Activated CD8-positive, alpha-beta T cell treated with anti-CD3 and anti-CD28 coated beads, Interleukin-2, amount 10 ng/mL, durations not matched to agents 7 days and 5 days (primary cell): ENCODE data around the gene FSTL4. TPM values are rescaled to one million over a fixed set of nuclear protein-coding genes. Genes with fewer than 3 reads are reported as not detected.

Experiments
- ATAC-seq: fragments of 150-1000 bp; cut with Tn5 transposase; one replicate; pipeline ENCODE4 v1.10.0; 2021; ENCODE audit warnings: moderate library complexity
- CTCF ChIA-PET: fragments of 350-600 bp; sonication (Branson Sonifier 250); formaldehyde crosslinking; loops from one replicate; lab custom pipeline; 2021; ENCODE audit warnings: antibody characterized with exemption; lab: Charles Lee
- POLR2A ChIA-PET: fragments of 350-600 bp; sonication (Branson Sonifier 250); formaldehyde crosslinking; loops from one replicate; lab custom pipeline; 2021; ENCODE audit warnings: antibody characterized with exemption; lab: Charles Lee
- DNase-seq: peaks from one replicate; pipeline ENCODE4 v3.0.0-alpha.2; 2020
- H3K27ac Mint-ChIP-seq: one replicate; pipeline ENCODE4 v1.8.0; 2021; ENCODE audit warnings: mild to moderate bottlenecking, mixed read lengths
- H3K27me3 Mint-ChIP-seq: one replicate; pipeline ENCODE4 v1.8.0; 2021; ENCODE audit warnings: low read depth, mixed read lengths
- H3K36me3 Mint-ChIP-seq: one replicate; pipeline ENCODE4 v1.8.0; 2021; ENCODE audit warnings: low read depth, mixed read lengths
- H3K4me1 Mint-ChIP-seq: one replicate; pipeline ENCODE4 v1.8.0; 2021; ENCODE audit warnings: low read depth, mixed read lengths
- H3K4me3 Mint-ChIP-seq: one replicate; pipeline ENCODE4 v1.8.0; 2021; ENCODE audit warnings: mild to moderate bottlenecking, mixed read lengths
- H3K9me3 Mint-ChIP-seq: one replicate; pipeline ENCODE4 v1.8.0; 2022; ENCODE audit warnings: mixed read lengths; ENCODE audit not compliant: insufficient read depth
- total RNA-seq, 2 experiments: library from RNA; stranded (reverse); gene quantifications; one replicate each; pipeline ENCODE4 v1.2.3, GENCODE V29; 2021

FSTL4 gene
- total RNA-seq, 2 experiments from 2014 or later, result not detected

- ChIA-PET POLR2A (no interaction called here), CTCF (no interaction called here)
- H3K4me1 Mint-ChIP-seq, result no peaks in the 10 kb centered on the region
- ATAC-seq (no peak), DNase-seq (peak; percentile 4)
- H3K9me3 Mint-ChIP-seq, result no peaks in the 10 kb centered on the region
- no peak overlapping the region for H3K27ac Mint-ChIP-seq
- no peak overlapping the region for H3K4me3 Mint-ChIP-seq
- peaks cover 38% of the 10 kb centered on the region for H3K27me3 Mint-ChIP-seq
- H3K36me3 Mint-ChIP-seq, result no peaks in the 10 kb centered on the region
Measured at GRCh38 chr5:133607451-133607850, 4.9 kb downstream of the FSTL4 start.

DNA sequence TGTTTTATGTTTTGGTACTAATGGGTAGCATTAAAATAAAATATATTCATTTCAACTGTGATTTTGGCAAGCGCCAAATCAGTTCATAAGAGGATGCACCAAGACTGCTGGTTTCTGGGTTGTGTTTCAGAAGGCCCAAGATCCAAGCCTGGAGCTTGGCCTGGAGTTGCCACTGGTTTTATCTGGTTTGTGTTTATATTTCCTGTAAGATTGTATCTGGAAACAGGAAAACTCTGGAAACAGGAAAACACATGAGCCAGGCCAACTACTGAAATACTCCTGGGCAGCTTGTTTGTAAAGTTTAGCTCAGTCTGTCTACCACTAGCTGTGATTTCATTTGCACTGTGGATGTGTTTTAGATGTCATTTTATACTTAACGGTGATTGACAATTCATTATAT lies 5.5 kb downstream of the FSTL4 start:
- DNase-seq (peak; percentile 4), ATAC-seq (no peak)
- ChIA-PET CTCF (no interaction called here), POLR2A (no interaction called here)
- no peak overlapping the region for H3K4me3 Mint-ChIP-seq
- H3K9me3 Mint-ChIP-seq, result no peaks in the 10 kb centered on the region
- H3K27ac Mint-ChIP-seq, result no peak overlapping the region
- peaks cover 39% of the 10 kb centered on the region for H3K27me3 Mint-ChIP-seq
- no peaks in the 10 kb centered on the region for H3K36me3 Mint-ChIP-seq
- no peaks in the 10 kb centered on the region for H3K4me1 Mint-ChIP-seq

DNA sequence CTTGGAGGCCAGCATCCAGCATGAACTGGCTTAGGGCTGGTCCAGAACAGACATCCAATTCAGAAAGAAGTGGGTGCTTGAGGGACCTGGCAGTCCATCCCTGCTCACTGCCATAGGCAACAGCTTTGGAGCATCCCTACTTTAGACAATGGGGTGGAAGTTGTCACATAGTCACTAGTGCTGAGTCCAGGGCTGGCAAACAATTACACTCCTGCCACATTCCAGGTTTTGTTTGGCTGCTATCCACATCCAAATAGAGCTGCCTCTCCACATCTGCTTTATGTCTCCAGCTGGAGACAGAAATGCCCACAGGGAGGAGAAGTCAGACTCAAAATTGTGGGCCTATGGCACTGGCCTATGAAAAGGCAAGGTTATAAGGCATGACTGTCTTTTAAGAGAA lies 7.0 kb downstream of the FSTL4 start:
- peaks cover 28% of the 10 kb centered on the region for H3K27me3 Mint-ChIP-seq
- CTCF ChIA-PET, result no interaction called here

DNA sequence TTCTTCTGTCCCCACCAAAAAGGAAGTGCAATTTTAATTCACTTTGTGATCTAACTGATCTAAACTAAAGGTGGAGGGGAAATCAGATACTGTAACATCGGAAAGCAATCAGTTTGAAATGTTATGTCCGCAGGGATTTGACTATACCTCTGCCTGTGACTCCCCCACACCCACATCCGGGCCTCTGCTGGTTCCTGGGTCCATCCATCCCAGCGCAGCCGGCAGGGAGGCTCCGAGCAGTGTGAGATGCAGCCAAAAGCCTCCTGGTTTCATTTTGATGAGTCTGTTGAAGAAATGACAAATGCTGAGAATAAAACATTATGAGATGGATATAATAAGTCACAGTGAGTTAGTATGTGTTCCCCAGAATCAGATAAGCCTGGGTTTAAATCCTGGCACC lies 8.6 kb downstream of the FSTL4 start:
- CTCF ChIA-PET, result no interaction called here
- Mint-ChIP-seq H3K9me3 (no peaks in the 10 kb centered on the region), H3K4me1 (no peaks in the 10 kb centered on the region), H3K4me3 (no peak overlapping the region), H3K27ac (no peak overlapping the region), H3K36me3 (no peaks in the 10 kb centered on the region), H3K27me3 (peaks cover 14% of the 10 kb centered on the region)
- POLR2A ChIA-PET, result no interaction called here
- DNase-seq, result no peak
- no peak for ATAC-seq

More for the DNA sequence above, 7.0 kb downstream of the FSTL4 start:
- peak; percentile 9 for DNase-seq
- ATAC-seq, result no peak
- no peak overlapping the region for H3K4me3 Mint-ChIP-seq
- POLR2A ChIA-PET, result no interaction called here
- no peak overlapping the region for H3K27ac Mint-ChIP-seq
- H3K4me1 Mint-ChIP-seq, result no peaks in the 10 kb centered on the region
- no peaks in the 10 kb centered on the region for H3K36me3 Mint-ChIP-seq
- H3K9me3 Mint-ChIP-seq, result no peaks in the 10 kb centered on the region

GRCh38 chr5:133602835-133603380 lies 9.4 kb downstream of the FSTL4 start:
- H3K27me3 Mint-ChIP-seq, result peaks cover 11% of the 10 kb centered on the region
- no peaks in the 10 kb centered on the region for H3K9me3 Mint-ChIP-seq
- ChIA-PET POLR2A (no interaction called here), CTCF (no interaction called here)
- ATAC-seq (no peak), DNase-seq (no peak)
- no peaks in the 10 kb centered on the region for H3K36me3 Mint-ChIP-seq
- H3K27ac Mint-ChIP-seq, result no peak overlapping the region
- H3K4me1 Mint-ChIP-seq, result no peaks in the 10 kb centered on the region
- no peak overlapping the region for H3K4me3 Mint-ChIP-seq

DNA sequence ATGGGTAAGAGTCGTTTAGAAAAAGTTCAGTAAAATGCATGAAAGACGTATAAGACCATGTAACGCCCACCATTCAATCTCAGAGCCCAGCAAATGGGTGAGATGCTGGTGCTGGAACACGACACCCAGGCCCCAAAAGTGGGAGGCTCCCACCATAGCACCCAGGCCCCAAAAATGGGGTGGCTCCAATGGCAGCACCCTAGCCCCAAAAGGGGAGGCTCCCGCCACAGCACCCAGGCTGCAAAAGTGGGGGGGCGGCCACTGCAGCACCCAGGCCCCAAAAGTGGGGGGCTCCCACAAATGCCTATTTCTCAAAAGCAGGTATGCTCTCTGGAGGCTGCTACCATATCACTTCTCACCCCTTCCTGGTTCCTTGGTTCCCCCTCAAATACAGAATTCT lies 12.7 kb downstream of the FSTL4 start:
- no peaks in the 10 kb centered on the region for H3K9me3 Mint-ChIP-seq
- POLR2A ChIA-PET, result no interaction called here
- no peak for DNase-seq

DNA sequence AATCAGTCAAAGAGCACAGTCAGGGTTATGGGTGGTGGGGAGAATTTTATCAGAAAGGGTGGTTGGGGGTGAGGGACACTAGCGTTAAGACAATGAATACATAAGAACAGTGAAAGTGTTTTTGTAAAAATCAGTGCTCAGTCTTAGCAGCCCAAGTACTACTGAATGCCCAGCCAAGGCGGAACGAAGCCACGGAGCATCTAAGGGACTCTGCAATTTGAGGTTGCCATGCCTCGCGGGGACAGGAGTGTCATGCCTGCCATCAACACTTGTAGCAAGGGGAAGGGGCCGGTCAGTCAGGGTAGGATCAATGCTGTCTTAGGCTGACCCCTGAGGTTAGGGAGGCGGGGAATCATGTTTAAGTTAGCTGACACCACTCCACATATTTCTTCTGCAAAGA lies 13.3 kb downstream of the FSTL4 start:
- H3K4me1 Mint-ChIP-seq, result no peaks in the 10 kb centered on the region
- CTCF ChIA-PET, result no interaction called here
- POLR2A ChIA-PET, result no interaction called here
- DNase-seq (no peak), ATAC-seq (no peak)
- no peak overlapping the region for H3K4me3 Mint-ChIP-seq
- H3K27ac Mint-ChIP-seq, result no peak overlapping the region
- peaks cover 8% of the 10 kb centered on the region for H3K27me3 Mint-ChIP-seq
- H3K36me3 Mint-ChIP-seq, result no peaks in the 10 kb centered on the region
- no peaks in the 10 kb centered on the region for H3K9me3 Mint-ChIP-seq

More for the DNA sequence above, 12.7 kb downstream of the FSTL4 start:
- no peaks in the 10 kb centered on the region for H3K36me3 Mint-ChIP-seq
- H3K4me1 Mint-ChIP-seq, result no peaks in the 10 kb centered on the region
- no peak overlapping the region for H3K4me3 Mint-ChIP-seq
- no peak for ATAC-seq
- no peak overlapping the region for H3K27ac Mint-ChIP-seq
- H3K27me3 Mint-ChIP-seq, result peaks cover 8% of the 10 kb centered on the region
- CTCF ChIA-PET, result no interaction called here

- no peak for DNase-seq
- ChIA-PET CTCF (no interaction called here), POLR2A (no interaction called here)
- Mint-ChIP-seq H3K27ac (no peak overlapping the region), H3K27me3 (peaks cover 5% of the 10 kb centered on the region), H3K4me1 (no peaks in the 10 kb centered on the region), H3K9me3 (no peaks in the 10 kb centered on the region), H3K36me3 (no peaks in the 10 kb centered on the region), H3K4me3 (no peak overlapping the region)
- no peak for ATAC-seq
Measured at GRCh38 chr5:133596049-133596448, 16.3 kb downstream of the FSTL4 start.

DNA sequence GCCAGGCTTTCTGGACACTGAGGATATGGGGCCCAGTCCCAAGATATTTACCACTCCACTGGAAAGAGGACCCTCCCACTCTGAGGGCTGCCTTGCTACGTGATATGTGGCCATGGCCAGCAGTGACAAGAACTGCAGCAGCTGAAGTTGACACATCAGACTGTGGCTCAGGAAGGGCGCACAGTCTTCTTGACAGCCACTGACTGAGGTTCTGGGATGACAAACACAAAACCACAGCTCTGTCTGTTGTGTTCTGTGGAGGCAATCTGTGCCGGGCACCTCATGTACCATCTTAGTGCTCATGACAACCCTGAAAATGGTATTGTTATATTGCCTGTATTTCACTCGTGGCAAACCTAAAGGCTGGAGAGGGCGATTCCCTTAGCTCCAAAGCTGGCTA lies 16.9 kb downstream of the FSTL4 start:
- Mint-ChIP-seq H3K4me3 (no peak overlapping the region), H3K27me3 (peaks cover 5% of the 10 kb centered on the region), H3K27ac (no peak overlapping the region), H3K4me1 (no peaks in the 10 kb centered on the region), H3K9me3 (no peaks in the 10 kb centered on the region), H3K36me3 (no peaks in the 10 kb centered on the region)
- ChIA-PET POLR2A (no interaction called here), CTCF (no interaction called here)
- ATAC-seq (no peak), DNase-seq (no peak)

- no peaks in the 10 kb centered on the region for H3K36me3 Mint-ChIP-seq
Measured at GRCh38 chr5:133589286-133589685, 23.1 kb downstream of the FSTL4 start.

DNA sequence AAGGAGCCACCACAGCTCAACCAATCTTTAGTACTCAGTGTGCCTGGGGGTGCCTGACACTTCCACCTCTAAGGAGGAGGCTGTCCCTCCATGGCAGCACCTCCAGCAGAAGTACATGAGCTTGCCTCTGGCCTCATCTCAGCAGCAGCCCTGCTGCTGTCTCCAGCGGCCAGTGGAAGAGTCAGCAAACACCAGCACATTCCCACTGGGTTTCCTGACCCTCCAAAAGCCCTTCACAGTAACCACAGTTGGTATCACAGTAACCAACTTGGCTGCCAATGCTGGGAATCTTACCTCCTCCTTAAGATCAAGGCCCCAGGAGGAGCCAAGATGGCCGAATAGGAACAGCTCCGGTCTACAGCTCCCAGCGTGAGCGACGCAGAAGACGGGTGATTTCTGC lies 29.4 kb downstream of the FSTL4 start:
- Mint-ChIP-seq H3K4me1 (no peaks in the 10 kb centered on the region), H3K4me3 (no peak overlapping the region), H3K36me3 (no peaks in the 10 kb centered on the region), H3K9me3 (no peaks in the 10 kb centered on the region), H3K27me3 (peaks cover 6% of the 10 kb centered on the region), H3K27ac (no peak overlapping the region)
- ATAC-seq (no peak), DNase-seq (no peak)
- ChIA-PET POLR2A (no interaction called here), CTCF (no interaction called here)

More at GRCh38 chr5:133589286-133589685, 23.1 kb downstream of the FSTL4 start:
- H3K9me3 Mint-ChIP-seq, result no peaks in the 10 kb centered on the region
- DNase-seq (no peak), ATAC-seq (no peak)
- no peak overlapping the region for H3K27ac Mint-ChIP-seq
- H3K4me1 Mint-ChIP-seq, result no peaks in the 10 kb centered on the region
- H3K27me3 Mint-ChIP-seq, result no peaks in the 10 kb centered on the region
- H3K4me3 Mint-ChIP-seq, result no peak overlapping the region
- ChIA-PET POLR2A (no interaction called here), CTCF (no interaction called here)

GRCh38 chr5:133581918-133582317 lies 30.4 kb downstream of the FSTL4 start:
- no peak for DNase-seq
- ChIA-PET CTCF (no interaction called here), POLR2A (no interaction called here)
- no peak overlapping the region for H3K4me3 Mint-ChIP-seq
- H3K27me3 Mint-ChIP-seq, result peaks cover 6% of the 10 kb centered on the region
- no peaks in the 10 kb centered on the region for H3K4me1 Mint-ChIP-seq
- no peak overlapping the region for H3K27ac Mint-ChIP-seq
- no peak for ATAC-seq
- no peaks in the 10 kb centered on the region for H3K36me3 Mint-ChIP-seq
- no peaks in the 10 kb centered on the region for H3K9me3 Mint-ChIP-seq

DNA sequence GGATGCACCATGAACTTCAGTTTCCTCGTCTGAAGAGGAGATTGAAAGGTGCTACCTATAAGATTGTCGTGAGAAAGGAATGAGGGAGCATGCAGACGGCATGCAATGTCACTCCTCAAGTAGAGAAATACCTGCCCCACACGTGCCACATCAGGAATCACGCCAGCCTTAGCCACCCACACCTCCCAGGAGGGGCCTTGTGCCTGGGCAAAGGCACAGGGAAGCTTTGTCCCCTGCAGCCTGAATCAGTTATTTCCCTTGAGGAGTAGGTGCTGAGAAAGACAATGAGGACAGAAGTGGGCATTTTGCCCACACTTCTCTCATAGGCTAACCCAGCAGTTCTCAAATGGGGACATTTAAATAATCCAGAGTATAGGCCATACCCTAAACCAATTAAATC lies 31.0 kb downstream of the FSTL4 start:
- no peaks in the 10 kb centered on the region for H3K4me1 Mint-ChIP-seq
- DNase-seq (no peak), ATAC-seq (no peak)
- H3K9me3 Mint-ChIP-seq, result no peaks in the 10 kb centered on the region
- H3K36me3 Mint-ChIP-seq, result no peaks in the 10 kb centered on the region
- H3K27me3 Mint-ChIP-seq, result peaks cover 6% of the 10 kb centered on the region
- ChIA-PET POLR2A (no interaction called here), CTCF (no interaction called here)
- H3K27ac Mint-ChIP-seq, result no peak overlapping the region
- no peak overlapping the region for H3K4me3 Mint-ChIP-seq
